Astrocyte (in vitro differentiated cells and primary cell): ENCODE data around the gene OSTF1.

ENCODE experiments used
- CTCF ChIP-seq: IDR thresholded peaks from 2 replicates; pipeline ENCODE4 v1.5.1; 2011; ENCODE audit warnings: low read depth, mild to moderate bottlenecking, inconsistent platforms, low read length, moderate library complexity; ENCODE audit not compliant: insufficient read depth
- EZH2 ChIP-seq: IDR thresholded peaks from 2 replicates; pipeline ENCODE4 v1.6.1; 2012; ENCODE audit warnings: mild to moderate bottlenecking, low read length, inconsistent platforms; ENCODE audit not compliant: insufficient read depth

GRCh38 chr9:75146229-75146628 is 57.9 kb downstream of the OSTF1 start:
- TF ChIP-seq CTCF (no peak), EZH2 (no peak)
